ENCODE results near the gene PURB.
"Not testable (repeated sequence)": the region's sequence is repeated elsewhere in the genome, so short reads cannot be mapped to it uniquely, and the experiment has no call there.

Gene PURB

GRCh38 chr7:44885394-44886317 lies at the start of gene PURB:
Gene PURB (minus strand): TSS chr7:44885530. CDS start chr7:44885348, 182 bp downstream.
- DNase-seq (ENCODE audit: low spot score) = peak; percentile 97

DNA sequence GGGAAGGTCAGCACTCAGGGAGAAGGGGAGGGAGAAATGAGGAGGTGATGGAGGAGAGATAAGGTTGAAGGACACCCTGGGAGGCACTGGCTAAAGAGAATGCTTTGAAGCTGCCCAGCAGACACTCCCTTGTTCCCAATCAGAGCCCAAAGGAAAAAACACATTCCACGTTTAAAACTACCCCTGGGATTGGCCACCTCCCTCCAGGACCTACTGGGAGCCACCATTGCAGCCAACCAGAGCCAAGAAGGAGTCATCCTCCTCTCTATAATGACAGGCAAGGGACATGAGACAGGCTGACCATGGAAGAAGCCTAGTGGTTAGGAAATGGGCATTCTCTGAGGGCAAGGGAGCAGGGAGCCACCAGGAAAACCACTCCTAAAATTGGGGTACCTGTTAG lies 49.7 kb upstream of the PURB start:
- DNase-seq (ENCODE audit: low spot score) = no peak

DNA sequence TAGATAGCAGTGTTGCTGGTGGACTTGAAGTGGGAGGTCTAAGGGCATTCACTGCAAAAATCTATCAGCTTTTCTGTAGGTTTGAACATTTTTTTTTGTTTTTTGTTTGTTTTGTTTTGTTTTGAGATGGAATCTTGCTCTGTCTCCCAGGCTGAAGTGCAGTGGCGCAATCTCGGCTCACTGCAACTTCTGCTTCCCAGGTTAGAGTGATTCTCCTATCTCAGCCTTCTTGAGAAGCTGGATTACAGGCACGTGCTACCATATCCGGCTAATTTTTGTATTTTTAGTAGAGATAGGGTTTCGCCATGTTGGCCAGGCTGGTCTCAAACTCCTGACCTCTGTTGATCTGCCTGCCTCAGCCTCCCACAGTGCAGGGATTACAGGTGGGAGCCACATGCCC lies 49.2 kb upstream of the PURB start:
- DNase-seq (ENCODE audit: low spot score) = not testable (repeated sequence)

DNA sequence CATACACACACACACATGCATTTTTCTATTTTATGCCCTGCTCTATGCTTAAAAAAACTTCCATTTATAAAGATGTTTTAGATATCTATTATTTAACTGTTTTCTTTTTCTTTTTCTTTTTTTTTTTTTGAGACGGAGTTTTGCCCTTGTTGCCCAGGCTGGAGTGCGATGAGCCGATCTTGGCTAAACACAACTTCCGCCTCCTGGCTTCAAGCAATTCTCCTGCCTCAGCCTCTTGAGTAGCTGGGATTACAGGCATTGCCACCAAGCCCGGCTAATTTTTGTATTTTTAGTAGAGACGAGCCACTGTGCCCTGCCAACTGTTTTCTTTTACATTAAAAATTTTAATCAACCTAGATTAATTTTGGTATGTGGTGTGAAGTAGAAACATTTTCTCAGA lies 45.6 kb upstream of the PURB start:
- no peak for DNase-seq (ENCODE audit: low spot score)

GRCh38 chr7:44922351-44922694 lies 37.0 kb upstream of the PURB start:
- DNase-seq (ENCODE audit: low spot score) = no peak

GRCh38 chr7:44921607-44922350 lies 36.4 kb upstream of the PURB start:
- peak; percentile 81 for DNase-seq (ENCODE audit: low spot score)

DNA sequence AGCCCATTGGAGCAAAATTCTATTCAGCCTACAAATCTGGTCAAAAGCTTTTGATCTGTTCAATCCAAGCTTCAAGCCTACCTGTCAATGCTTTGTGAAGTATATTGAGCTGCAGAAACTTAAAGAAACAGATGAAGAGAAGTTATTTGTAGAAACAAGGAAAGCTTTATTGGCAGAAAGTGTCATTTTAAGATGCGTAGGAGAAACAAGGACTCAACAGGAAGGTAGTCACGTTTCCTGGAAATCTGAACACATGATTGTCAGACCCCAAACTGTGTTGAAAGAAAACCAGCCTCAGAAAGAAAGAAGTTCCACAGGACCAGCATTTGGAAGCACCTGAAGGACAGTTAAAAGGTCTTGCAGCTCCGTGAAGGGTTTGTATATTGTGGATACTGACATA lies 34.8 kb upstream of the PURB start:
- DNase-seq (ENCODE audit: low spot score) = no peak

DNA sequence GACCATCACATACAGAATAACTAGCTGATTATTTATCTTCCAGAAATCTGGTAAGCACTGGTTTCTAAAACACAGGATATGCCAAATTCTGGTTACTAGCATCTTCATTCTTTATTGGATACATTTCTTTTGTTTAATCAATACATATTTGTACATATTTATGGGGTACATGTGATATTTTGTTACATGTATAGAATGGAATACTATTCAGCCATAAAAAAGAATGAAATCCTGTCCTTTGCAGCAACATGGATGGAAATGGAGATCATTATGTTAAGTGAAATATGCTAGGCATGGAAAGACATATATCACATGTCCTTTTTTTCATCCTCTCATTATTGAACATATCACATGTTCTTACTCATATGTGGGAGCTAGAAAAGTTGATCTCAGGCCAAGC lies 32.7 kb upstream of the PURB start:
- DNase-seq (ENCODE audit: low spot score) = no peak

DNA sequence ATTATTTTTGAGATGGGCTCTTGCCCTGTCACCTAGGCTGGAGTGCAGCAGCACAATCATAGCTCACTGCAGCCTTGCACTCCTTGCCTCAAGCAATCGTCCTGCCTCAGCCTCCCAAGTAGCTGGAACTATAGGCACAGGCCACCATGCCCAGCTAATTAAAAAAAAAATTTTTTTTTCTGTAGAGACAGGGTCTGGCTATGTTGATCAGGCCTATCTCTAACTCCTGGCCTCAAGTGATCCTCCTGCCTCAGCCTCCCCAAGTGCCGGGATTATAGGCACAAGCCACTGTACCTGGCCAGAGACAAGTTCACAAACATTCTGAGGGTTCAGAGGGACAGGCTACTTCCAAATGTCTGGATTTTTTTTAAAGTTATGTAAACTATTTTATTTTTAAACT lies 32.1 kb upstream of the PURB start:
- DNase-seq (ENCODE audit: low spot score) = no peak

DNA sequence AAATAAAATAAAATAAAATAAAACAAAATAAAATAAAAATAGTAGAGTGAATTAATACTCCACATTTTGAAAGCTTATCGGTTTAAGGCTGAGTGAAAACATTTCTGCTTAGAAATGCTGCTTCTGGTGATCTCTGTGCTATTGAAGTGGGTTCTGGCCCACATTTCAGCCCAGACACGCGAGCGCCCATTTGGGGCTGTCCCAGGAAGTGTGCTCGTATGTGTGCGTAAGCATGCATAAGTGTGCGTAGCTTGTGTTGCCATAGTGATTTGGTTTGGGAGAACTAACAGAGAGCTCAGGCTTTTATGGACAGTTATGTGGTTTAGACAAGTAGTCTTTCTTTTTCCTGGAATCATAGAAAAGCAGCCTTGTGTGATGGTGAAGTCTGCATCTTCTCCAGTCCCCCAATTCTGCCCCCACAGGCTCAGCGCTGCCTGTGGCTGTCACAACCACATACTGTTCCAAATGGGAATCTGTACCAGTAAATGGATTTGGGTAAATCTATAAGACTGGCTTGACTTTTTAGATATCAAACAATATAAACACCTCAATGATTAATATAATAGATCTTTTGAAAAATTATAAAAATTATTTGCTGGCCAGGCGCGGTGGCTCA lies 29.8 kb upstream of the PURB start:
- DNase-seq (ENCODE audit: low spot score) = no peak

- peak; percentile 37 for DNase-seq (ENCODE audit: low spot score)
These were observed 27.5 kb upstream of the PURB start for GRCh38 chr7:44912775-44913347.

DNA sequence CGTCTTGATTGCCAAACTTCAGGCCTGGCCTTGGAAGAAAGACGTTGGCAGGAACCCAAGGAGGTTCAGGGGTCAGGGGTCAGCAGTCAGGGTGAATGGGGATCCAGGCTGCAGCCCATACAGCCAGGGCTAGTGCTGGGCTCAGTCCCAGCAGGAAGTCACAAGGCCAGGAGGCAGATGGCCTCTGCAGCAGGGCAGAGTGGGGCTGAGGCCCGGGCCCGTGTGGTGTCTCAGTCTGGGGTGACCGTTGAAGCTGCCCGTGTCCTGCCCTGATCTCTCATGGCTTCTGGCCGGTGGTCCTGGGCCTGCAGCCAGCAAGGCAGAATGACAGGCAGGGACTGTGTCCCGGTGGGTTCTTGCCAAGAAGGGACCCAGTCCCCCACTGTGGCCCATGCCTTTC lies 26.6 kb upstream of the PURB start:
- DNase-seq (ENCODE audit: low spot score) = no peak

DNA sequence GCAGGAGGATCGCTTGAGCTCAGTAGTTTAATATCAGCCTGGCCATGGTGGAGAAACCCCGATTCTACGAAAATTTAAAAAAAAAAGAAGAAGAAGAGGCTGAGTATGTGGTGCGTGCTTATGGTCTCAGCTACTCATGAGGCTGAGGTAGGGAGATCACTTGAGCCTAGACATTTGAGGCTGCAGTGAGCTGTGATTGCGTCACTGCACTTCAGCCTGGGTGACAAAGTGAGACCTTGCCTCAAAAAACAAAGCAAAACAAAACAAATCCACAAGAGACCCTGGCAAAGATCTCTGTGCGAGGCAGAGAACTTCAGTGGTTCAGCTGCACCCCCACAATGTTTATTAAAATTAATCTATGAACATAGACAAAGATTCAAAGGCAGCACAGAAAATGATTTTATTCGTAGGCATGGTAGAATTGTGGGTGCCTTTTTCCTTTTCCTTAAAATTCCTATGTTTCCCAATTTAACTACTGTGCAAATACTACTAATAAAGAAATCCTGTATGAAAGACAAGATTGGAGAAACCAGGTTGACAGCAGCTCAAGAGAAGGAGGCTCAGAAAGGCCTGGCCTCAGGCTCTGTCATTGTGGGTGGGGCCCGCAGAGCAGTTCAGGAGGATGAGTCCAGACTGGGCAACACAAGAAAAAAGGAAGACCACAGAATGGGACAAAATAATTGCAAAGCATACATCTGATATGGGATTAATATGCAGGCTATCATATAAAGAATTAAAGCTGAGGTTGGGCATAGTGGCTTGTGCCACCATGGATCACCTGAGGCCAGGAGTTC lies 24.5 kb upstream of the PURB start:
- no peak for DNase-seq (ENCODE audit: low spot score)

- DNase-seq (ENCODE audit: low spot score) = no peak
These were observed 21.6 kb upstream of the PURB start for GRCh38 chr7:44906965-44907364.

DNA sequence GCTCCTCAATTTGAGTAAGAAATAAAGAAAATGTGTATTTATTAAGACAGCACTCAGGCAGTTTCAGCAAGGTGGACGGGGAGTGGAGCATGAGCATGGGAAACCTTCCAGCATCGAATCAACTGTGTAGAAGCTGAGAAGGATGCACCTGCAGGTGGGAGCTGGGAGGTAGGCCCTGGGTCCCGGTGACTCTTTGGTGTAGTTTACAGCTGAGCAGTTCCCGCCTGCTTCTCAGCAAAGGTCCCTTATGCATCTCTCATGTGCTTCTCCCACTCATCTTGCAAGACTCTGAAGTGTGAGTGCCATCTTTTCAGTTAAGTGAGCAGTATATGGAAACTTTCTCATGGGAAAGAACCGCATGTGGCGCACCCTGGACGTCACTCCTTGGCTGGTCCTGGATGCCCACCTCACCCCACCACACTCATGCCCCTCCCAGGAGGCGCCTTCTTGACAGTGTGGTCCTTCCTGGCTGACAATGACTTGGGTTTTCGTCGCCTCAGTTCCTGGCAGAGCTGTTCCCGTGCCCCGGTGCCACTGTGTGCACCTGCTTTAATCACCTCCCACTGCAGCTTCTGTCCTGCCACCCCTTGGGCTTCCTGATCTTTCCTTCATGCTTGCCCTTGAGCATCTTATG lies 19.8 kb upstream of the PURB start:
- DNase-seq (ENCODE audit: low spot score) = no peak

- DNase-seq (ENCODE audit: low spot score) = no peak
These were observed 14.1 kb upstream of the PURB start for GRCh38 chr7:44899443-44899842.

DNA sequence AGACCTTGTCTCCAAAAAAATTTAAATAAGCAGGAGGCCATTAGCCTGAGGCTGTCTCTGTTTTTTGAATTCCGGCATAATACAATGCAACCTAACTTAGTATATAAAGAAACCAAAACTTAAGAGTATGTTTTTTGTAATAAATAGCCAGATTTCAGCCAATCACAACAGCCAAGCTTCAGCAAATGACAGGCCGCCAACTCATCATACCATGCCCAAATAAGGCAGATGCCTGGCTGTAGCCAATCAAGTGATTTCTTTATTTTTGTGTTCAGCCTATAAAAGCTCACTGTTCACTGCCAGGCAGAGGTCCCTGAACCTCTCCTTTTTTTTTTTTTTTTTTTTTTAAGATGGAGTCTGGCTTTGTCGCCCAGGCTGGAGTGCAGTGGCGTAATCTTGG lies 12.7 kb upstream of the PURB start:
- no peak for DNase-seq (ENCODE audit: low spot score)

DNA sequence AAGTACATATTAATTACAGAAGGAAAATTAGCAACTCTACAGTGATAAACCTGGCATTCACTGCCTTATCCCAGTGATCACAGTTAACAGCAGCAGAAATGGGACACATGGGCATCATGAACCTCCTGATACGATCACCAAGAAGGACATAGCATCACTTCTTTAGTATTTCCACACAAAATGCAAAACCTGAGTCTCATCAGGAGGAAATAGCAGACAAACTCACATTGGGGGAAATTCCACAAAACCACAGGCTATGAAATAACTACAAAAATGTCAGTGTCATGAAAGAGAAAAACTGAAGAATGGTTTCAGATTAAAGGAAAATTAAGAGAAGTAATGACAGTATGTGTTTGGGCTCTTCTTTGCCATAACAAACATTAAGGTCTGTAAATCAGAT lies 12.0 kb upstream of the PURB start:
- no peak for DNase-seq (ENCODE audit: low spot score)

GRCh38 chr7:44894888-44895580 lies 9.7 kb upstream of the PURB start:
- no peak for DNase-seq (ENCODE audit: low spot score)

DNA sequence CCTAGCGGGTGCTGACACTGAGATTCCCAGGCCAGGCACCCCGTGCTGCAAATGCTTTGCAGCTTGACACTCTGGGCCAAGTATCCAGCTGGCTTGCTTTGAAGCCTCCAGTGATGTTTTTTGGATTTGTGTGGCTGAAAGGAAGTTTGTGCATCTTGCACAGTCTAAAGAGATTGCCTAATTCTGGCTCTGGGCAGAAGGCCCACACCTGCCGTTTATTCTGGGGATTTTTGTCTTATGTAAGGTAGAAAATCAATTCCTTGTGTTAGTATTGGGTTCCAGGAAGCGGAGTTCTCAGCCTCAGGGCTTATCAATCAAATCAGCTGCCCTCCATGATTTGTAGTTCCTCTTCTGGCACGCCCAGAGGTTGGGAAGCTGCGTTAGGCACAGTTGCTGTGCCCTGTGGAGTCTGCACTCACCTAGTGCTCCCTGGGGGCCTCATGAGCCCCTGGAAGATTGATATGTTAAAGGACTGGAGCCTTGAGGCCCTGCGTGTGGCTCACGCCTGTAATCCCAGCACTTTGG lies 8.4 kb upstream of the PURB start:
- no peak for DNase-seq (ENCODE audit: low spot score)
